Cardiac septum (tissue), 1 donor: Measurements from ENCODE around the gene TNRC18. TPM values are rescaled to one million over a fixed set of nuclear protein-coding genes. Genes with fewer than 3 reads are reported as not detected.
"Not testable (repeated sequence)": the region's sequence is repeated elsewhere in the genome, so short reads cannot be mapped to it uniquely, and the experiment has no call there.

Source experiments
- DNase-seq: peaks from one replicate; pipeline ENCODE4 v3.0.0-alpha.2; 2020; ENCODE audit warnings: low spot score
- intact Hi-C: fragments of 100-400 bp; cut with DNase I; formaldehyde crosslinking; loops from one replicate; pipeline ENCODE4 v1.14.0; 2022
- total RNA-seq: library from RNA; stranded (reverse); fragmentation: NEBNext Ultra II Directional; extraction: Animal tissue kit (Norgen Biotek cat#: 25700); gene quantifications from one replicate; pipeline ENCODE4 v1.2.1, GENCODE V29; 2021
- donor health status: DM: no; HTN: no; CAD: no.

The TNRC18 gene
- total RNA-seq, 1 donor from 2014 or later = 40.5 TPM

DNA sequence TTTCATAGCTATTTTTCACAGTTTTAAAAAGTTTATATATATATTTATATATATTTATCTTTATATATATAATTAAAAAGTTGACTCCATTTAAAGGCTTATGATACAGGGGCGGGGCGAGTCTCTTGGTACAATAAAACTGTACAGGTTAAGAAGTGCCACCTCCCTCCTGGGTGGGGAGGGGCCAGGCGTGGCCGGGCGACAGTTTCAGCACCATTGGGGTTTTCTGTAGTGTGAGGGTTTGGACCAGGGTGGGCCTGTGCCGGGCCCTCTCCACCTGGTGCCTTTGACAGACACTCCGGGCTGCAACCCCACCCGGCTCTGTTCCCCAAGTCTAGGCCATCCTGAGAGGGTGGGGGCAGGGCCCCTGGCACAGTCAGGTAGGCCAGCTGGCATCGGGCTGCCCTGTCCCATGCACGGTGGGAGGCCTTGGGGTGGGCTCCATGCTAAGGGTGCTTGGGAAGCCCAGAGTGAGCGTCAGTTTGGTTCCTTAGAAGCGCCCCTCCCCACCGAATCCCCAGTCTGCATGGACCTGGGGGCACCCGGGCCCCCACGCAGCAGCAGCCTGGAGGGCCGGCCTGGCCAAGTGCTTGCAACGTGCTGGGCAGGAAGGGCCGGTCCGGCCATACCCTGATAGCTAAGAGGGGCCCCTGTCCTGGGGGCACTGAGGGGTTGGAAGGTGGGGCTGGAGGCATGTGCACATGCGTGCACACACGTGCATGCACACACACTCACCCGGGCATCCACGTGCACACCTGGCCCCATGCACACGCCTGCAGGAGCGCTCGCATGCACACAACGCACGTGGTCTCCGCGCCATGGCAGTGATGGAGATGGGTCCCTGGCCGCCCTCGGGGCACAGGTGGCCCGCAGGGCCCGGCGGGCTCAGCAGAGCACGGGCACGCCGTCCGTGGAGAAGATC is 116.2 kb downstream of the TNRC18 start:
- intact Hi-C loops, DNase-seq: not testable (repeated sequence)

DNA sequence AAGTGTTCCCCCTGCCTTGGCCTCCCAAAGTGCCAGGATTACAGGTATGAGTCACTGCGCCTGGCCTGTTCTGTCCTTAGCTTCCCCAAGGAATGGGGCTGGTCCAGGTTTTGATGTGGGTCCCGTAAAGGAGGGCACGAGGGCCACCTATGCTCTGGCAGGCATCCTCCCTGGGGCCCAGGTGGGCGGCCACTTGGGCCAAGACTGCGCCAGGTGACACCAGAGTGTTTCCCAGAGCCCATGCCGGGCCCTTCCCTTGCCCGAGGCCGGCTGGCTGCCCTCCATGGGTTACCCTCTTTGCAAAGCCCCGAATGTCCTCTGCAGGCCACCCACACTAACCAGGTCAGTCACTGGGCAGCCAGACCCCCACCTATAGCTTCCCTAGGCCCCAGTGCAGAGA is 118.6 kb downstream of the TNRC18 start:
- intact Hi-C loops, DNase-seq: not testable (repeated sequence)

DNA sequence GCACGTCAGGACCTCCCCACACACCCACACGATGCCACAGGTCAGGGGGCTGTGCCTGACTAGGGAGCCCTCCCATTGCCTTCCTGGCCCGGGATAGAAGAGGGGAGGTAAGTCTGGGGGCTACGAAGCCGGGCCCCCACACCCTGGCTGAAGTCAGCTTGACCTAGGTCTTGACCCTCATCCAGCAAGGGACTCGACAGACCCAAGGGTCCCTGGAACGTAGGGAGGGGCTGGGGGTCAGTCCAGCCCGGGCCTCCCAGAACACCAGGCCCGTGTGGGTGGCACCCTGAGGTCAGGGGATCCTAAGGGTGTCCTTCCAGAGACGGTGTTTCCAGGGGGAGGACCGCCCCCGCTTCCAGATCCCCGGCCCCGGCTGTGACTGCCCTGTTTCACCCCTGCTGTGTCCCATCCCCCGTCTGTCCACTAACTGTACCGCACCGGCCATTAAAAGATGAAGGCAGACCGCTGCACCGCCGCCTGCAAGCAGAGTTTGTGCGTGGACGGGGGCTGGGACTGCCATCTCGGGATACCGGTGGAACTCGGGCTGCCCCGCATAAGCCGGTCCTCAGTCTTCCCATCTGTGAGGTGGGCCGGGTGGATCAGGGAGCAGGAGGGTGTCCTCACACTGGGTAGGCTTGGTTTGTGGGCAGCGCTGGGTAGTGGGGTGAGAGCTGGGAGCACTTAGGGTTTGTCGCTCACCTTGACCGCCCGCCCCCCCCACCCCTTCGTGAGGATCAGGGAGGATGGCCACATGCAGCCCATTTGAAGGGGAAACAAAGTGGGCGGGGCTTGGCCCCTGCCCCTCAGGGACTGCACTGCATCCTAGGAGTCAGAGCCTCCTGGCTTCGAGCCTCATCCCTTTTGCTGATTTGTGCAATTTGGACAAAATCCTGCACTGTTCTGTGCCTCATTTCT is 119.8 kb downstream of the TNRC18 start:
- no peak for DNase-seq
- intact Hi-C loops = no loop called here

DNA sequence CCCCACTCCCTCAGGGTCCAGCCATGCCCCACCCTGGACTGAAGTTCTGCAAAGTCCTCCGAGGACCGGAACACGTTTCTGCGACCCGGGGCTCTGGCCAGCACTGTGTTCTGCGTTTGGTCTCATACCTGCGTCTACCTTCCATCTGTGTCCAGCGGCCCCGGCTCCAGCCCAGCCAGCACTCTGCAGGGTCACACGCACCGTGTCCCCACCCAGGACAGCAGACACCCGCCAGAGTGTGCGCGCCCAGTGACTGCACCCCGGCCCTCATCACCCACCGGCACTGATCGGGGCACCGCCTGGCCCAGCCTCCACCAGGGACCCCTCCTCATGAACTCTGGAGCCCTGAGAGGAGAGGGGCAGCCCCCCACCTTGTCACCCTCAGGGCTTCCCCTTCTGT is 120.6 kb downstream of the TNRC18 start:
- intact Hi-C loops = no loop called here
- no peak for DNase-seq

DNA sequence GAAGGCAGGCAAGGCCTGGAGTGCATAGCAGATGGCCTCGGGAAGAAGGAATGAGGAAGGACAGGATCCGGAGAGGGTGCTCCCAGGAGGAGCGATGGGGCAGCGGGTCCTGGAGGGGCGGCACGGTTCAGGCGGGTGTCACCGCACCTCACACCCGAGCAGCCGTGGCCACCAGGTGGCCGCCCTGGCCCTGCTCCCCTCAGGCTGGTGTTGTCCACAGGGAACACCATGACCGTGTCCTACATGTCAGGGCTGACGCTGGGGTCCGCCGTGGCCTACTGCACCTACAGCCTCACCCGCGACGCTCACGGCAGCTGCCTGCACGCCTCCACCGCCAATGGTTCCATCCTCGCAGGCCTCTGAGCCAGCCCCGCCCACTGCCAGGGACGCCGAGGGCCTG is 121.1 kb downstream of the TNRC18 start:
- intact Hi-C loops = no loop called here

DNA sequence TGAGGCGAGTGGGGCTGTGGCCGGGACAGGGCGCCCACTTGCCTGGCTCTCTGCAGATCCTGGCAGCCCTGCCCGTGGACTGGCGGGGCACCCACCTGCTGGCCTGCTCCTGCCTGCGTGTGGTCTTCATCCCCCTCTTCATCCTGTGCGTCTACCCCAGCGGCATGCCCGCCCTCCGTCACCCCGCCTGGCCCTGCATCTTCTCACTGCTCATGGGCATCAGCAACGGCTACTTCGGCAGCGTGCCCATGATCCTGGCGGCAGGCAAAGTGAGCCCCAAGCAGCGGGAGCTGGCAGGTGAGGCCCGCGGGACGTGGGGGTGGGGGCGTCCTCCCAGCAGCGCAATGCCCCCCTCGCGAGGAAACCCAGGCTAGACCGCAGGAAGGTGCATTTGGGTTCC is 123.3 kb downstream of the TNRC18 start:
- intact Hi-C loops = no loop called here

More for the DNA sequence above, 121.1 kb downstream of the TNRC18 start:
- no peak for DNase-seq

DNA sequence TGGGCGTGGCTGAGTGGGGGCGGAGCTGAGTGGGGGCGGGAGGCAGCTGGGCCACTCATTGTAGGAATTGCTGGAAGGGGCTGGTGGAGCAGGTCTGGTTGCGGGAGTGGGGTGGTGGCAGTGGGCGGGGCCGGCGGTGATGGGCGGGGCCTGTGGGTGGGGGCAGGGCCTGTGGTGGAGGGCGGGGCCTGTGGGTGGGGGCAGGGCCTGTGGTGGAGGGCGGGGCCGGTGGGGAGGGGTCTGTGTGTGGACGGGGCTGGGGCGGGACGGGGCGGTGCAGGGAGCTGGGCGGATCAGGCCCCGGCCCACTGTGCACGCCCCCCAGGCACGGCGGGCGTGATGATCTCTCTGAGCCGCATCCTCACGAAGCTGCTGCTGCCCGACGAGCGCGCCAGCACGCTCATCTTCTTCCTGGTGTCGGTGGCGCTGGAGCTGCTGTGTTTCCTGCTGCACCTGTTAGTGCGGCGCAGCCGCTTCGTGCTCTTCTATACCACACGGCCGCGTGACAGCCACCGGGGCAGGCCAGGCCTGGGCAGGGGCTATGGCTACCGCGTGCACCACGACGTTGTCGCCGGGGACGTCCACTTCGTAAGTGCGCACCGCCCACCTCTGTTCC is 126.9 kb downstream of the TNRC18 start:
- intact Hi-C loops = no loop called here
- DNase-seq = no peak

More for the DNA sequence above, 123.3 kb downstream of the TNRC18 start:
- no peak for DNase-seq

DNA sequence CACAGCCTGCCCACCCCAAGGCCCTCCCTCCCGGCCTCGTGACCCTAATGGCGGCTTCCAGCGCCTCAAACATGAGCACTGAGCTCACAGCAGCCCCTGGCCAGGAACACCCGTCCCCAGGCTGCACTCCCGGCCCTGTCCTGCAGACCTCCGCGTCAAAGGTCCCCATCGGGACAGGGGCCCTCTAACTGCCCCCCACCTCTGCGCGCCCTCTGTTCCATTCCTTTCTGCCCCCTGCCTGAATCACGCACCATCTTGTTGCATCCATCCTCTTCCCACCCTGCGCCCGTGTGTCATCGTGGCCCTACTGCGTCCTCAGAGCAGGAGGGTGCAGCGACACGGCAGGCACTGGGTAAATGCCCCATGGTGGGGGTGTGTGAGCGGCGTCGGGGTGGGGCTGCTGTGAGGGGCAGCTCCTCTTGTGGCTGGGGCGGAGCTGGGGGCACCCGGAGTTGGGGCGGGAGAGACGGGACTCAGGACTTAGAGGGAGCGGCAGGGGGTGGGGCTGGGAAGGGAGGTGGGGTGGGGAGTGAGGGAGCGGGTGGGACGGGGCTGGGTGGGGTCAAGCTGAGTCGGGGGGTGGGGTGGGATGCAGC is 127.5 kb downstream of the TNRC18 start:
- DNase-seq = no peak
- intact Hi-C loops = no loop called here

DNA sequence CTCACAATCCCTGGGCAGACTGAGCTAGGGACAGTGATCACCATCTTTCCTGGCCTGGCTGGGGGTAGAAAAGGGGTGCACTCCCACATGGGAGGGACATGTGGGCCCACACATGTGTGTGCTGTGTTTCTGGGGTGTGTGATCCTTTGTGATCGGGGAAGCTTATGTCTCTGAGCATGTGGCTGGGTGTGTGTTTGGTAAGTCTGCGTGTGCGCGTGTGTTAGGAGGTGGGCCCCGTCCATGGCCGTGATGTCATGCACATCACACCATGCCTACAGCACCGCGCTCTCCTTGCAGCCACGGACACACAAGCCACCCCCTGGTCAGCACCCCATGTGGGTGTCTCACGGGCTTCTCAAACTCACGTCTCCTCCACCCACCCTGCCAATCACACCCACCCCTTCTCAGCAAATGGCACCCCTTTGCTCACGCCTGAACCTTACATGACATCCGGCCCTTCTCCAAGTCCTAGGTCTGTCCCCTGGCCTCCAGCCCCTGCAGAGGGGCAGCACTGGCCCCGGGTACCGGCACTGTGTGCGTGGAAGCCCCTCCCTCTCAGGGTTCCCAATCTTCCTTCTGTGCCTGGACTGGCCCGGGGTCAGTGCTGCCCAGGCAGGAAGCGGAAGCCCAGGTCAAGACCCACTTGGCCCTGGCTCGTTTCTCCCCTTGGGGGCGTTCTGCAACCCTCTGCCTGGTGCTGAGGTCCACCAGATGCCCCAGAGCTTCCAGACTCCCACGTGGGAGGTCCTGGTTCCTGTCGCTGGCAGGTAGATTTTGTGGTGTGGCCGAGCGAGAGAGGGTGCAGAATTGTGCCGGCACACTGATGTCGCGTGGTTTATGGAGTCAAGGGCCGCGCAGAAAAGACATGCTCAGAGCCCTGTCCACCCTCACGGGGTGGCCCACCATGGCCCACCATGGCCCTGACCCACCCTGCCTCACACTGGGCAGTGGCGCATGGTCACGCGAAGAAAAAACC is 128.3 kb downstream of the TNRC18 start:
- DNase-seq = no peak

DNA sequence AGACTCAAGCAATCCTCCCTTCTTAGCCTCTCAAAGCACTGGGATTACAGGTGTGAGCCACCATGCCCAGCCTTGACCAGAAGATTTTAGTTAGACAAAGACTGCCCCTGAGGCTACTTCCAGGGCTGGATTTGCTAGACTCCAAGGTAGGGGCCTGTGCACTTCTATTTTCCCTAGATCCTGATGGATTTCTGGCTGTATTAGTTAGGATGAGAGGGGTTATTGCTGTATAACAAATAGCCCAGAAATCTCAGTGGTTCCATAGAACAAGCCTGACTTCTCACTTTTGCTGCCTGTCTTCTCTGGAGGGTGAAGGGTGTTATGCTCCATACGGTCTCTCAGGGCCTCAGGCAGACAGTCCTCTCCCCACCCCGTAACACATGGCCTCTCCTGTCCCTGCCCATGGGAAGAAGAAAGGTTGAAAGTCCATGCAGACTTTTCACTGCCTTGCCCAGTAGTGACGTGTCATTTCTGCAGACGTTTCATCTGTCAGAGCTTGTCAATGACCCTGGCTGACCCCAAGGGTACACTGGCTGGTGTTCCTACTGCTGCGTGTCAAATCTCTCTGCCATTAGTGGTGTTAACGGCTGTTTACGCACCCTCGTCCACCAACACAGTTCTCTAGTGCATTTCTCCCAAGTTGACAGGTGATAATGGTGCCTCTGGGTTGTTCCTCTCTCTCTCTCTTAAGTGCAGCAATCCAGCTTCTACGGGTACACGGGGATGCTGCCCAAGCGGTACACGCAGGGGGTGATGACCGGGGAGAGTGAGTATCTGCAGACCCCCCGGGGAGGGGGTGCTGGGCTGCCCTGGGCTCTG is 129.3 kb downstream of the TNRC18 start:
- intact Hi-C loops = no loop called here

More for the DNA sequence above, 128.3 kb downstream of the TNRC18 start:
- intact Hi-C loops = no loop called here

DNA sequence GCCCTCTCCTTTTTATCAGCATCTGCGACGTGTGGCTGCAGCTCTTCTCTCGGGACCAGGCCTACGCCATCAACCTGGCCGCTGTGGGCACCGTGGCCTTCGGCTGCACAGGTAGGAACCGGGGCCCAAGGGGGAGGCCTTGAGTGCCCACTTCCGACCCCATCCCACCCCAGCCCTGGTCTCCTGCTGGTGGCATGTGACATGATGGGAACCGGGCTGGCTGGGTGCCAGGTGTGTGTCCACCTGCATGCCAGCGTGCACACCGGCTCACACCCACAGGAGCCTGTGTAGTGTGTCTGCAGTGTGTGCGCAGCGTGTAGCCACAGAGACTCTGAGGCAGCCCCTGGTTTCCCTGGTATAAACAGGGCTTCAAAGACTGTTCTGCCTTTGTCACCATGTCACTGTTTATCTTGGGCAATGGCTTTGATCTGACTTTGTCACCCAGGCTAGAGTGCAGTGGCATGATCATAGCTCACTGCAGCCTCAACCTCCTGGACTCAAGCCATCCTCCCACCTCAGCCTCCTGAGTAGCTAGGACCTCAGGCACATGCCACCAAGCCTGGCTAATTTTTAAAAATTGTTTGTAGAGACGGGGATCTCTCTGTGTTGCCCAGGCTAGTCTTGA is 131.8 kb downstream of the TNRC18 start:
- DNase-seq, intact Hi-C loops: not testable (repeated sequence)

More for the DNA sequence above, 129.3 kb downstream of the TNRC18 start:
- DNase-seq = no peak

DNA sequence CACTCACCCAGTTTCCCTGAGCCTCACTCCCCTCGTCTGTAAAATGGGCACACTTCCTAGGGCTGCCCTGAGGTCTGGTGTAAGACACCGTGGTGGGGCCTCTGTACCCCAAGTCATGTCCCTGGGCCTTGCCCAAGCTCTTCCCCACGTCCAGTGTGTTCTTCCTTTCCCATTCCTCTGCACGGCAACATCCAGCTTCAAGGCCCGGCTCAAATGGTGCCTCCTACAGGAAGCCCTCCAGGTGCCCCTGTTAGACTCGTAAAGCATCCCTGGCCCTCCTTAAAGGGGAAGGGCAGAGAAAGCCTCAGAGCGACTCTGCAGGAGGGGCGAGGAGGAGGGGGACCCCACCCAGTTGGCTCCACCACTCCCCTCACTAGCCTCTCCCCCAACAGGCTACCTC is 132.3 kb downstream of the TNRC18 start:
- no peak for DNase-seq
- intact Hi-C loops = no loop called here

DNA sequence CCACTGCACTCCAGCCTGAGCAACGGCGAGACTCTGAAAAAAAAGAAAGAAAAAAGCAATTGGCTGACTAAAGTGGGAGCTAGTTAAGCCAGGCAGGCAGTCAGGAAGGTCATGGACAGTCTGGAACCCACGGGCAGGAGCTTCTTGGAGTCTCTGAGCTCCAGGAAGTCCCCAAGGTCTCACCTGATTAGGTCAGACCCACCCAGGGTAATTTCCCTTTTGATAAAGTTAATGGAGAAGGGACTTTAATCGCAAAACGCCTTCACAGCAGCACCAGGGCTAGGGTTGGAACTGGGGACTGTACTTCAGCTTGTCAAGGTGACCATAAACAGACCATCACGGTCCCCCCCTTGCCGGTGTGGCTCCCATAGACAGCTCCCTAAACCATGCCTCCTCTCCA is 134.3 kb downstream of the TNRC18 start:
- DNase-seq = no peak
- intact Hi-C loops = no loop called here

DNA sequence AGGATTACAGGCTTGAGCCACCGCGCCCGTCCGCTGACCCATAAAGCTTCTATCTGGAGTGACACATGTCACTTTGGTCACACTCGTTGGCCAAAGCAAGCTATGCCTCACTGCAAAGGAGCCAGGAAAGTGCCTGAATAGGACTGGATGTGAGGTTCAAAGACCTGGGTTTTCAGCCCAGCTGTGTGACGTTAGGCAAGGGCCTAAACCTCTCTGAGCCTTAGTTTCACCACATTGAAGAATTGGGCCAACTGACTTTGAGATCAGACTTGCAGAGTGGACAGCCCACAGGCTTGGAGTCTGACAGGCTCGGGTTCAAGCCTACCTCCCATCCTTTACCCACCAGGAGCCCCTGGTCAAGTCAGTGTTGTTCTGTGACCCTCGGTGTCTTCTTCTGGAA is 135.1 kb downstream of the TNRC18 start:
- DNase-seq, intact Hi-C loops: not testable (repeated sequence)

DNA sequence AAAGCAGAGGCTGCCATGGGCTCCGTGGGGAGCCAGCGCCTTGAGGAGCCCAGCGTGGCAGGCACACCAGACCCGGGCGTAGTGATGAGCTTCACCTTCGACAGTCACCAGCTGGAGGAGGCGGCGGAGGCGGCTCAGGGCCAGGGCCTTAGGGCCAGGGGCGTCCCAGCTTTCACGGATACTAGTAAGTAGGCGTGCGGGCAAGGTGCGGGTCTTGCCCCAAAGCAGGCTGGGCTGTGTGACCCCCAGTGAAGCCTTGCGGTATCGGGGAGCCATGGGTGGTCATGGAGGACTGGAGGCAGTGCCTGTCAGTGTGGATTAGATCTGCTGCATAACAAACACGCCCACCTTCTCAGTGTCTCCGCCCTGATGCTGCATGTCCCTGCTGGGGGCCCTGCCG is 135.8 kb downstream of the TNRC18 start:
- no peak for DNase-seq

DNA sequence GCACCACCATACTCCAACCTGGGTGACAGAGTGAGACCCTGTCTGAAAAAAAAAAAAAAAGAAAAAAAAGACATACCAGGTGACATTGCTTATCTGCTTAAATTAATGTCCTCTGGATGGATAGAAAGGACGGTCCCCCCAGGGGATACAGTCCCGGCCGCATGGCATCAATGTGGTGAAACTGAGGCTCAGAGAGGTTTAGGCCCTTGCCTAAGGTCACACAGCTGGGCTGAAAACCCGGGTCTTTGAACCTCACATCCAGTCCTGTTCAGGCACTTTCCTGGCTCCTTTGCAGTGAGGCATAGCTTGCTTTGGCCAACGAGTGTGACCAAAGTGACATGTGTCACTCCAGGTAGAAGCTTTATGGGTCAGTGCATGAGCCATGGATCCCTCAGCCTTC is 136.3 kb downstream of the TNRC18 start:
- intact Hi-C loops, DNase-seq: not testable (repeated sequence)

More for the DNA sequence above, 135.8 kb downstream of the TNRC18 start:
- intact Hi-C loops = no loop called here

DNA sequence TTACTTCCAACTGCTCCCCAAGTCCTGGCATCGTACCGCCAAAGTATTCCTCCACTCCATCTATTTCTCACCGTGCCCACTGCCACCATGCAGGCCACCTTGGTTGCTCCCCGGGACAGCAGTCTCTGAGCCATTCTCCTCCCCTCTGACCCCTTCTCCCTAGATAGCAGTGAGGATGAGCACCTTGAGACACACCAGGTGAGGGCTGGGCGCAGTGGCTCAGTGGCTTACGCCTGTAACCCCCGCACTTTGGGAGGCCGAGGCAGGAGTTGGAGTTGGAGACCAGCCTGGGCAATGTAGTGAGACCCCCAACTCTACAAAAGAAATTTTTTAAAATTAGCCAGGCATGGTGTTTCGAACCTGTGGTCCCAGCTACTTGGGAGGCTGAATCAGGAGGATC is 136.7 kb downstream of the TNRC18 start:
- DNase-seq = no peak

More for the DNA sequence above, 136.7 kb downstream of the TNRC18 start:
- intact Hi-C loops = no loop called here
